Astrocyte of the spinal cord (primary cell): ENCODE data around the gene MKNK1.
A peak's percentile ranks its signal among the peaks of the same experiment; 100 is the strongest.

Experiments
- DNase-seq: peaks from one replicate; pipeline ENCODE4 v3.0.0; 2011; ENCODE audit warnings: low read depth, low spot score
- H3K4me3 ChIP-seq: 2 replicates; pipeline ENCODE4 v1.5.1; 2011; ENCODE audit warnings: low read depth, mild to moderate bottlenecking, low read length, moderate library complexity
- CTCF ChIP-seq: IDR thresholded peaks from 2 replicates; pipeline ENCODE4 v1.5.1; 2012; ENCODE audit warnings: low read depth, mild to moderate bottlenecking, low read length, inconsistent platforms
- in situ Hi-C: cut with HindIII; loops from 2 replicates; pipeline ENCODE4 v1.10.0; 2017; ENCODE audit warnings: low sequenced_read_pairs

MKNK1 gene

GRCh38 chr1:46536527-46536926 is 67.5 kb downstream of the MKNK1 start:
- in situ Hi-C loops, result no loop called here
- no peak overlapping the region for H3K4me3 ChIP-seq
- no peak for DNase-seq
- no peak for TF ChIP-seq CTCF

- no peak overlapping the region for H3K4me3 ChIP-seq
- no peak for DNase-seq
- TF ChIP-seq CTCF, result peak; percentile 43
- in situ Hi-C loops, result no loop called here
Observed at GRCh38 chr1:46535063-46535462, 69.0 kb downstream of the MKNK1 start.

GRCh38 chr1:46533179-46533864 is 70.7 kb downstream of the MKNK1 start:
- H3K4me3 ChIP-seq, result no peak overlapping the region
- in situ Hi-C loops, result no loop called here
- TF ChIP-seq CTCF, result no peak
- no peak for DNase-seq

- peak; percentile 32 for DNase-seq
- H3K4me3 ChIP-seq, result no peak overlapping the region
- peak; percentile 71 for TF ChIP-seq CTCF
- in situ Hi-C loops, result no loop called here
Observed at GRCh38 chr1:46532498-46533178, 71.4 kb downstream of the MKNK1 start.

- no peak overlapping the region for H3K4me3 ChIP-seq
- in situ Hi-C loops, result no loop called here
- no peak for DNase-seq
- TF ChIP-seq CTCF, result no peak
Observed at GRCh38 chr1:46532095-46532494, 72.0 kb downstream of the MKNK1 start.

GRCh38 chr1:46530791-46531409 is 73.2 kb downstream of the MKNK1 start:
- no peak overlapping the region for H3K4me3 ChIP-seq
- DNase-seq, result no peak
- in situ Hi-C loops, result no loop called here
- TF ChIP-seq CTCF, result no peak
